Measurements from ENCODE around the gene CRACDL. TPM values are rescaled to one million over a fixed set of nuclear protein-coding genes. Genes with fewer than 3 reads are reported as not detected.

Gene CRACDL
- total RNA-seq, 1 experiment from 2014 or later, result 1.1 TPM

DNA sequence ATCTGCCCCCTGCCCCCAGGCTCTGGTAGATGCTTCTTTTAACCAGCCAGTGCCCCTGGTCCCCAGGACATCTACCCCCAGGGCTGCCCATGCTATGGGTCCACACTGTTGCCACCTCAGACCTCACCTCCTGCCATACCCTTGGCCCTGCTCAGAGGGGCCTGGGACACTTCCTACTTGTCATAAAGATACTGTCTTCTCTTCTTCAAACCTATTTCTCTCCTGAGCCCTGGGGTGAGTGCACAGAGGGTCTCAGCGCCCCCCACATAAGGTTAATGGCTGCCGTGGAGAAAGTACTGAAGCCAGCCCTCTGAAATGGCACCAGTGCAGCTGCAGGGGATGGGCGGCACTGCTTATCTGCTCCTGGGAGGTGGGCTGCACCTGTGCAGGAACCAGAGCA lies 127.5 kb downstream of the CRACDL start:
- Mint-ChIP-seq H3K4me1 (ENCODE audit: low read depth, unreplicated experiment) (peaks cover 19% of the 10 kb centered on the region), H3K9me3 (ENCODE audit: unreplicated experiment) (no peaks in the 10 kb centered on the region), H3K4me3 (ENCODE audit: unreplicated experiment) (no peak overlapping the region), H3K36me3 (ENCODE audit: insufficient read depth, unreplicated experiment) (no peaks in the 10 kb centered on the region), H3K27ac (ENCODE audit: unreplicated experiment) (no peak overlapping the region), H3K27me3 (ENCODE audit: insufficient read depth, unreplicated experiment) (no peaks in the 10 kb centered on the region)
- Histone ChIP-seq H3K4me3 (ENCODE audit: low read depth, low read length) (no peak overlapping the region), H3K27me3 (replicated peaks; ENCODE audit: control insufficient read depth, insufficient read depth, low read length) (no peaks in the 10 kb centered on the region), H3K36me3 (ENCODE audit: control insufficient read depth, insufficient read depth, low read length) (no peaks in the 10 kb centered on the region), H3K9me3 (no peaks in the 10 kb centered on the region; the same call in none of the 2 replicates), H3K4me1 (peaks cover 15% of the 10 kb centered on the region)
- BruUV-seq (replicated peaks), result no TSS peak
- intact Hi-C loops (cut with micrococcal nuclease; ENCODE audit: unreplicated experiment), result no loop called here
- TF ChIP-seq, protein P1, sequence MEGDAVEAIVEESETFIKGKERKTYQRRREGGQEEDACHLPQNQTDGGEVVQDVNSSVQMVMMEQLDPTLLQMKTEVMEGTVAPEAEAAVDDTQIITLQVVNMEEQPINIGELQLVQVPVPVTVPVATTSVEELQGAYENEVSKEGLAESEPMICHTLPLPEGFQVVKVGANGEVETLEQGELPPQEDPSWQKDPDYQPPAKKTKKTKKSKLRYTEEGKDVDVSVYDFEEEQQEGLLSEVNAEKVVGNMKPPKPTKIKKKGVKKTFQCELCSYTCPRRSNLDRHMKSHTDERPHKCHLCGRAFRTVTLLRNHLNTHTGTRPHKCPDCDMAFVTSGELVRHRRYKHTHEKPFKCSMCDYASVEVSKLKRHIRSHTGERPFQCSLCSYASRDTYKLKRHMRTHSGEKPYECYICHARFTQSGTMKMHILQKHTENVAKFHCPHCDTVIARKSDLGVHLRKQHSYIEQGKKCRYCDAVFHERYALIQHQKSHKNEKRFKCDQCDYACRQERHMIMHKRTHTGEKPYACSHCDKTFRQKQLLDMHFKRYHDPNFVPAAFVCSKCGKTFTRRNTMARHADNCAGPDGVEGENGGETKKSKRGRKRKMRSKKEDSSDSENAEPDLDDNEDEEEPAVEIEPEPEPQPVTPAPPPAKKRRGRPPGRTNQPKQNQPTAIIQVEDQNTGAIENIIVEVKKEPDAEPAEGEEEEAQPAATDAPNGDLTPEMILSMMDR (IDR thresholded peaks at IDR 0.05; ENCODE audit: insufficient read depth in 1 of 2, low read depth in 1 of 2, low read length in 1 of 2, severe bottlenecking in 1 of 2, unreplicated experiment in 1 of 2), result no peak
- CTCF ChIA-PET, result no interaction called here
- no peak for DNase-seq
- POLR2A ChIA-PET, result no interaction called here

DNA sequence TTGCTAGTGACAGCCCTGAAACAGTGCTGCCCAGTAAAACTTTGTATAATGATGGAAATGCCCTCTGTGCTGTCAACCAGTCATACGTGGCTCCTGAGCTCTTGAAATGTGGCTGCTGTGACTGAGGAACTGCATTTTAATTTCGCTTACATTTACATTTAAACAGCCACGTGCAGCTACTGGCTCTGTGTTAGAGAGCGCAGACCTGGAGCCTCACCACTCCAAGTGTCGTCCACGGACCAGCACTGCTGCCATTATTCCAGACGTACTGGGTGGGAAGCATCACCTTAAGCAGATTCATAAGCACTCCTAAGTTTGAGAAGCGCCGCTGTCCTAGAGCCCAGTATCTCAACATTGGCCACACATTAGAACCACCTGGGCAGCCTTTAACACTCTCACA lies 128.1 kb downstream of the CRACDL start:
- no peaks in the 10 kb centered on the region for H3K27me3 Mint-ChIP-seq (ENCODE audit: insufficient read depth, unreplicated experiment)
- TF ChIP-seq, protein P1 (IDR thresholded peaks at IDR 0.05; ENCODE audit: insufficient read depth in 1 of 2, low read depth in 1 of 2, low read length in 1 of 2, severe bottlenecking in 1 of 2, unreplicated experiment in 1 of 2), result no peak
- no peaks in the 10 kb centered on the region for H3K9me3 Mint-ChIP-seq (ENCODE audit: unreplicated experiment)
- BruUV-seq (replicated peaks), result no TSS peak
- POLR2A ChIA-PET, result no interaction called here
- no peak overlapping the region for H3K4me3 Mint-ChIP-seq (ENCODE audit: unreplicated experiment)
- no peaks in the 10 kb centered on the region for H3K36me3 Mint-ChIP-seq (ENCODE audit: insufficient read depth, unreplicated experiment)
- intact Hi-C loops (cut with micrococcal nuclease; ENCODE audit: unreplicated experiment), result no loop called here
- CTCF ChIA-PET, result interaction anchor here (0.6 to 0.9 kb wide), 2 partner anchors 12 to 159 kb away, joined by 3 read pairs; no protein-coding TSS in a partner anchor
- no peaks in the 10 kb centered on the region for H3K36me3 ChIP-seq (ENCODE audit: control insufficient read depth, insufficient read depth, low read length)
- peaks cover 15% of the 10 kb centered on the region for H3K4me1 ChIP-seq
- peaks cover 19% of the 10 kb centered on the region for H3K4me1 Mint-ChIP-seq (ENCODE audit: low read depth, unreplicated experiment)
- H3K27ac Mint-ChIP-seq (ENCODE audit: unreplicated experiment), result no peak overlapping the region
- no peak for DNase-seq
- H3K9me3 ChIP-seq, result no peaks in the 10 kb centered on the region; the same call in none of the 2 replicates
- H3K4me3 ChIP-seq (ENCODE audit: low read depth, low read length), result no peak overlapping the region
- H3K27me3 ChIP-seq (replicated peaks; ENCODE audit: control insufficient read depth, insufficient read depth, low read length), result no peaks in the 10 kb centered on the region

DNA sequence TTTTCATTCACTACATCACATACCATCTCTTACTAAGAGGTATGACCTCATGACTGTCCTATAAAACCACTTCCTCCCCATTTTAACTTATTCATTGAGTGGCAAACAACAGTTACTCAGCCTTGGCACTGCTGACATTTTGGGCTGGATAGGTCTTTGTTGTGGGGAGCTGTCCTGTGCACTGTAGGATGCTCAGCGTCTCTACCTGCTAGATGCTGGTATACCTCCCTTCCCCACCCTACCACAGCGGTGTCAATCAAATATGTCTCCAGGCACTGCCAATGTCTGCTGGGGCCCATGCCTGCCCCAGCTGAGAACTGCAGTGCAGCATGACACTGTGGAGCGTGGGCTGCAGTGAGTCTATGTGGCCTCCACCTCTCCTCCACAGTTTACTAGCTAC lies 128.8 kb downstream of the CRACDL start:
- intact Hi-C loops (cut with micrococcal nuclease; ENCODE audit: unreplicated experiment), result no loop called here
- POLR2A ChIA-PET, result no interaction called here

More for the DNA sequence above, 128.8 kb downstream of the CRACDL start:
- Histone ChIP-seq H3K4me1 (peaks cover 15% of the 10 kb centered on the region), H3K27me3 (replicated peaks; ENCODE audit: control insufficient read depth, insufficient read depth, low read length) (no peaks in the 10 kb centered on the region), H3K9me3 (no peaks in the 10 kb centered on the region; the same call in 1 of the 2 replicates), H3K4me3 (ENCODE audit: low read depth, low read length) (no peak overlapping the region), H3K36me3 (ENCODE audit: control insufficient read depth, insufficient read depth, low read length) (no peaks in the 10 kb centered on the region)
- Mint-ChIP-seq H3K4me1 (ENCODE audit: low read depth, unreplicated experiment) (peaks cover 19% of the 10 kb centered on the region), H3K27ac (ENCODE audit: unreplicated experiment) (no peak overlapping the region), H3K9me3 (ENCODE audit: unreplicated experiment) (no peaks in the 10 kb centered on the region), H3K4me3 (ENCODE audit: unreplicated experiment) (no peak overlapping the region), H3K27me3 (ENCODE audit: insufficient read depth, unreplicated experiment) (no peaks in the 10 kb centered on the region), H3K36me3 (ENCODE audit: insufficient read depth, unreplicated experiment) (no peaks in the 10 kb centered on the region)
- TF ChIP-seq, protein P1 (IDR thresholded peaks at IDR 0.05; ENCODE audit: insufficient read depth in 1 of 2, low read depth in 1 of 2, low read length in 1 of 2, severe bottlenecking in 1 of 2, unreplicated experiment in 1 of 2), result no peak
- BruUV-seq (replicated peaks), result no TSS peak
- no peak for DNase-seq
- CTCF ChIA-PET, result interaction anchor here (0.9 kb wide), 1 partner anchor 11 kb away, joined by 3 read pairs; no protein-coding TSS in a partner anchor
